Measurements from ENCODE around the gene ZBTB42. TPM values are rescaled to one million over a fixed set of nuclear protein-coding genes. Genes with fewer than 3 reads are reported as not detected.

ZBTB42 gene
- total and polyA plus RNA-seq, 9 donors, result 0.42 to 18.7 (median 3.7) TPM

GRCh38 chr14:104756477-104757237 lies 44.2 kb upstream of the ZBTB42 start:
- TF ChIP-seq EP300 (IDR thresholded peaks at IDR 0.05), result no peak
- TF ChIP-seq CTCF (IDR thresholded peaks at IDR 0.05), result no peak
- no peak for TF ChIP-seq POLR2A (IDR thresholded peaks at IDR 0.05)
- H3K4me3 ChIP-seq, result no peak overlapping the region

GRCh38 chr14:104757238-104757585 lies 43.7 kb upstream of the ZBTB42 start:
- 80 to 88% (median 85%) methylated on average over 10 of the region's 10 CpGs for WGBS, 3 donors
- Histone ChIP-seq H3K4me3 (no peak overlapping the region), H3K4me1 (ENCODE audit: insufficient read depth) (peaks cover 9% of the 10 kb centered on the region), H3K27me3 (no peaks in the 10 kb centered on the region), H3K27ac (no peak overlapping the region), H3K36me3 (no peaks in the 10 kb centered on the region), H3K9me3 (no peaks in the 10 kb centered on the region)
- TF ChIP-seq EP300 (IDR thresholded peaks at IDR 0.05), result no peak
- TF ChIP-seq CTCF (IDR thresholded peaks at IDR 0.05), result no peak
- no peak for DNase-seq
- intact Hi-C loops (cut with DNase I), result no loop called here

More at GRCh38 chr14:104756477-104757237, 44.2 kb upstream of the ZBTB42 start:
- Histone ChIP-seq H3K27me3 (no peaks in the 10 kb centered on the region), H3K4me1 (ENCODE audit: insufficient read depth) (peaks cover 13% of the 10 kb centered on the region), H3K36me3 (no peaks in the 10 kb centered on the region), H3K27ac (no peak overlapping the region), H3K9me3 (no peaks in the 10 kb centered on the region)
- 78 to 81% (median 79%) methylated on average over 25 to 27 of the region's 27 CpGs for WGBS, 3 donors
- no peak for DNase-seq
- intact Hi-C loops (cut with DNase I), result no loop called here

GRCh38 chr14:104757681-104758392 lies 43.1 kb upstream of the ZBTB42 start:
- WGBS, 3 donors, result 84 to 89% (median 88%) methylated on average over 19 of the region's 19 CpGs

More at GRCh38 chr14:104757681-104758392, 43.1 kb upstream of the ZBTB42 start:
- no peaks in the 10 kb centered on the region for H3K36me3 ChIP-seq
- H3K4me1 ChIP-seq (ENCODE audit: insufficient read depth), result peaks cover 9% of the 10 kb centered on the region
- no peak for TF ChIP-seq CTCF (IDR thresholded peaks at IDR 0.05)
- TF ChIP-seq EP300 (IDR thresholded peaks at IDR 0.05), result no peak
- no peak for TF ChIP-seq POLR2A (IDR thresholded peaks at IDR 0.05)
- no peaks in the 10 kb centered on the region for H3K27me3 ChIP-seq
- no peaks in the 10 kb centered on the region for H3K9me3 ChIP-seq
- H3K27ac ChIP-seq, result no peak overlapping the region
- DNase-seq, result no peak
- H3K4me3 ChIP-seq, result no peak overlapping the region
- intact Hi-C loops (cut with DNase I), result no loop called here

All from ovary (tissue), 9 donors.